Coronary artery (tissue), 2 donors: ENCODE results near the gene SCG5.

Experiments
- DNase-seq: peaks from one replicate; pipeline ENCODE4 v3.0.0-alpha.2; 2017; ENCODE audit warnings: low spot score
- H3K27ac ChIP-seq, 2 donors: fragments of 200-600 bp; sonication (generic); one replicate each; pipeline ENCODE4 v1.5.1; 2016 to 2019
- H3K4me3 ChIP-seq: fragments of 200-600 bp; sonication (generic); 2 replicates; pipeline ENCODE4 v1.5.1; 2016; ENCODE audit warnings: mild to moderate bottlenecking, moderate library complexity
- TF ChIP-seq, protein P1 (sequence below): fragments of 200-600 bp; sonication (generic); IDR thresholded peaks from one replicate; pipeline ENCODE4 v1.5.1; 2019; ENCODE audit warnings: antibody characterized with exemption

Gene SCG5

DNA sequence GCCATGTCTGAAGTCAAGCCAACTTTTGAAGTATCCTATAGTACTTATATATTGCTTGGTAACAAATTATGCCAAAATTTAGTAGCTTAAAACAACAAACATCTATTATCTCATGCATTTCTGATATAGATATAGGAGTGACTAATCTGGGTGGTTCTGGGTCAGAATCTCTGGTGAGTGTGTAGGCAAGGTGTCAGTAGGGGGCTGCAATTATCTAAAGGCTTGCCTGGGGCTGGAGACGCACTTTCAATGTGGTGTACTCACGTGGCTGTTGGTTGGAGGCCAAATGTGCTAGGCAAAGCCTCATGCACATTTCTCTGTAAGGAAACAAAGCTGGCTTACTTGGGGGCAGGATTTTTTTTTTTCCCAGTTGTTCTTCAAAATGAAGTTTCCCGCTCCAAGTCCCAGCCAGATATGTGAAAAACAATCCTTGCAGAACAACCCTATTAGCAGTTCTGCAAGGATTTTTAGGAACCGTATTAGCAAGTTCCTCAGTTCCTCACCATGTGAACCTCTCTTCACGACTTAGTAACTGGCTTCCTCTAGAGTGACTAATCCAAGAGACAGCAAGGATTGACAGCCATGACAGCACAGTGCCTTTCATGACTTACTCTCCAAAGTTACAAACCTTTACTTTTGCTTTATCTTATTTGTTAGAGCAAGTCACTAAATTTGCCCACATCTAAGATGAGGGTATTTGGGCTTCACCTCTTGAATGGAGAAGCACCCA is 102.1 kb downstream of the SCG5 start:
- TF ChIP-seq, protein P1, sequence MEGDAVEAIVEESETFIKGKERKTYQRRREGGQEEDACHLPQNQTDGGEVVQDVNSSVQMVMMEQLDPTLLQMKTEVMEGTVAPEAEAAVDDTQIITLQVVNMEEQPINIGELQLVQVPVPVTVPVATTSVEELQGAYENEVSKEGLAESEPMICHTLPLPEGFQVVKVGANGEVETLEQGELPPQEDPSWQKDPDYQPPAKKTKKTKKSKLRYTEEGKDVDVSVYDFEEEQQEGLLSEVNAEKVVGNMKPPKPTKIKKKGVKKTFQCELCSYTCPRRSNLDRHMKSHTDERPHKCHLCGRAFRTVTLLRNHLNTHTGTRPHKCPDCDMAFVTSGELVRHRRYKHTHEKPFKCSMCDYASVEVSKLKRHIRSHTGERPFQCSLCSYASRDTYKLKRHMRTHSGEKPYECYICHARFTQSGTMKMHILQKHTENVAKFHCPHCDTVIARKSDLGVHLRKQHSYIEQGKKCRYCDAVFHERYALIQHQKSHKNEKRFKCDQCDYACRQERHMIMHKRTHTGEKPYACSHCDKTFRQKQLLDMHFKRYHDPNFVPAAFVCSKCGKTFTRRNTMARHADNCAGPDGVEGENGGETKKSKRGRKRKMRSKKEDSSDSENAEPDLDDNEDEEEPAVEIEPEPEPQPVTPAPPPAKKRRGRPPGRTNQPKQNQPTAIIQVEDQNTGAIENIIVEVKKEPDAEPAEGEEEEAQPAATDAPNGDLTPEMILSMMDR, result no peak
- DNase-seq, result no peak
- no peak overlapping the region for H3K27ac ChIP-seq
- no peak overlapping the region for H3K4me3 ChIP-seq

DNA sequence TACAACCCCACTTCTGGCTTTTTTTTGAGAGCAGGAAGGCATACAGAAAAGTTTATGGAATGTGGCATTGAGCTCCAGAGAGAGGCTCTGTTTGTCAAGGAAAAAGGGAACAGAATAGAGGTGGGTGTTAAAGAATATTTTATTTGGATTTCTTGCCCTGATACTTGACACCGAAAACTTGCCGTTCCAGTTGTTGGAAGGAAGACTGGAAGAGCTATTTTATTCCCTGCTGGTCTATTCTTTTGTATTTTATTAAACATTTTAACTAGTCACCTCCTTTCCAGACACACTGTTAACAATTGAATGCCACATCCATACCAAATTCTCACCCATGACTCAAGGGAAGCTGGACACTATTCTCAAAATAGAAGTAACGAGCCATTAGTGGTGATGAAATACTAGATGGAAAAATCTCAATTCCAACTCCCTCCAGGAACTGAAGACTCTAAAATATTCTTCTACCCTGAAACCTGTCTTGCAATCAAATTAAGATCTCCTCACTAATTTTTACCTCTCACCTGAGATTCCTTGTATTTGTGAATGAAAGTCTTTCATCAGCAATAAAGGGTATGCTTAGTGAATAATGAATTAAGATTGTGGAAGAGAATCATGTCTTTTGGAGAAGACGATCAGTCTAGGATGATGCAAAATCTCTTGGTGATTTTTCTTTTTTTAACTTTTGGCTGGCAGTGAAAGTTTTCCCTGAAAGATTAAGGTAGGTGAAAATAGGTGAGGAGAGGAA is 104.8 kb downstream of the SCG5 start:
- TF ChIP-seq, protein P1, result no peak
- Histone ChIP-seq H3K27ac (no peak overlapping the region), H3K4me3 (no peak overlapping the region)
- DNase-seq, result no peak
